Fibroblast of the aortic adventitia (primary cell): ENCODE results near the gene GDPD5. TPM values are rescaled to one million over a fixed set of nuclear protein-coding genes. Genes with fewer than 3 reads are reported as not detected.

Experiments used
- DNase-seq: peaks from one replicate; pipeline ENCODE4 v3.0.0-alpha.2; 2010; ENCODE audit warnings: low read depth
- H3K4me3 ChIP-seq: 2 replicates; pipeline ENCODE4 v1.5.1; 2011; ENCODE audit warnings: low read depth, mild to moderate bottlenecking, control low read depth, low read length, moderate library complexity
- CTCF ChIP-seq: IDR thresholded peaks from 2 replicates; pipeline ENCODE4 v1.5.1; 2011; ENCODE audit warnings: mild to moderate bottlenecking, low read length, control low read depth, inconsistent platforms; ENCODE audit not compliant: insufficient read depth
- total RNA-seq: library from RNA; depleted of rRNA; stranded (reverse); fragments of >200 nt; gene quantifications from 2 replicates; pipeline ENCODE4 v1.2.3, GENCODE V29; 2012; ENCODE audit warnings: low replicate concordance

The GDPD5 gene
- total RNA-seq, 1 donor: 5.3 TPM

- no peak for DNase-seq
- TF ChIP-seq CTCF: no peak
- no peak overlapping the region for H3K4me3 ChIP-seq
Observed at GRCh38 chr11:75472081-75472732, 53.5 kb downstream of the GDPD5 start.

- no peak overlapping the region for H3K4me3 ChIP-seq
- no peak for TF ChIP-seq CTCF
- DNase-seq: no peak
Observed at GRCh38 chr11:75471176-75471973, 54.4 kb downstream of the GDPD5 start.

- DNase-seq: no peak
- TF ChIP-seq CTCF: no peak
- no peak overlapping the region for H3K4me3 ChIP-seq
Observed at GRCh38 chr11:75470476-75471080, 55.2 kb downstream of the GDPD5 start.

GRCh38 chr11:75469785-75470405, 55.8 kb downstream of the GDPD5 start:
- H3K4me3 ChIP-seq: no peak overlapping the region
- no peak for TF ChIP-seq CTCF
- DNase-seq: no peak

- no peak overlapping the region for H3K4me3 ChIP-seq
- DNase-seq: peak; percentile 86
- no peak for TF ChIP-seq CTCF
Observed at GRCh38 chr11:75468534-75469340, 57.0 kb downstream of the GDPD5 start.

GRCh38 chr11:75467881-75468280, 57.9 kb downstream of the GDPD5 start:
- no peak overlapping the region for H3K4me3 ChIP-seq
- no peak for DNase-seq
- no peak for TF ChIP-seq CTCF
